ENCODE measurements around the gene TIMM13. TPM values are rescaled to one million over a fixed set of nuclear protein-coding genes. Genes with fewer than 3 reads are reported as not detected.

The TIMM13 gene
- total RNA-seq, 2 donors from 2014 or later: 100 to 252 TPM

DNA sequence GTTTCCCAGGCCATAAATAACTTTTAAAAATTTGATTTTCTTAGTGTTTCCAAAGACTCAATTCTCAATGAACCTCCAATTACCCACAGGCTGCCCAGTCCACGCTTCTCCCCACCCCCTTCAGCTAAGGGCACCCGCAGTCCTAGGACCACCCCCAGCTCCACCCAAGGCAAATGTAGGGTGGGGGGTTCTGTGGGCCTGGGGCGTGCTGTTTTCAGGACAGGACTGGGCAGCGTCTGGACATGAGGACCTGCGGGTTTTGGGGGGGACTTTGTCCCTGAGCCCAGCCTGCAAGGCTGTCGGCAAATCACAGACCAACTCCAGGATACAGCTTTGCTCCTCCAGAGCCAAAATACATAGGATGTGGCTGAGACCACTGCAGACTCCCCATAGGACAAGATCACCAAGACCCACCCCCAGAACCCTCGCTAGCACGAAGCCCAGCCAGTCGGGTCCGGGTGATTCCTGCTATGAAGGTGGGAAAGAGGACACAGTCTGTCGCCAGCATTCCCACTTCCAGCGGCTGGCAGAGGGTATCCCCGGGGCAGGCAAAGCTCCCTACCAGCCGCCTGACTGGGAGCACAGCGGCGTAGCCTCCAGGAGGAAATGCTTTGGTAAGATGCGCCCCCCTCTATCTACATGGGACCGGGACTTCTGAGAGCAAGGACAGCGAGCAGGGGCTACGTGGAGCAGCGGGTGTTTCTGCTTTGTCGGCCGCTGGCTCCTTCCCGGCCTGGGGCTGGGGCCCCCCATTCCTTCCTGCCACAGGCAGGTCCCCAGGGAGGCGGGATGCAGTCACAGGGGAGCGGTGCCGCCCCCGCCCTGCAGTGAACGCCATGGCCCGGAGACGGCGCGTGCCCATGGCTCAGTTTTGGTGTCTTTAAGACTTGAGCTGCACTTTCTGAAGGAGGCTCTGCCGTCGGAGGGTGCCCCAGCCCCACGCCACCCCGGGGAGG lies 1.6 kb upstream of the TIMM13 start:
- no peak overlapping the region for H3K4me3 ChIP-seq

GRCh38 chr19:2428321-2428690 lies 920 bp upstream of the TIMM13 start:
- TF ChIP-seq, protein P1, sequence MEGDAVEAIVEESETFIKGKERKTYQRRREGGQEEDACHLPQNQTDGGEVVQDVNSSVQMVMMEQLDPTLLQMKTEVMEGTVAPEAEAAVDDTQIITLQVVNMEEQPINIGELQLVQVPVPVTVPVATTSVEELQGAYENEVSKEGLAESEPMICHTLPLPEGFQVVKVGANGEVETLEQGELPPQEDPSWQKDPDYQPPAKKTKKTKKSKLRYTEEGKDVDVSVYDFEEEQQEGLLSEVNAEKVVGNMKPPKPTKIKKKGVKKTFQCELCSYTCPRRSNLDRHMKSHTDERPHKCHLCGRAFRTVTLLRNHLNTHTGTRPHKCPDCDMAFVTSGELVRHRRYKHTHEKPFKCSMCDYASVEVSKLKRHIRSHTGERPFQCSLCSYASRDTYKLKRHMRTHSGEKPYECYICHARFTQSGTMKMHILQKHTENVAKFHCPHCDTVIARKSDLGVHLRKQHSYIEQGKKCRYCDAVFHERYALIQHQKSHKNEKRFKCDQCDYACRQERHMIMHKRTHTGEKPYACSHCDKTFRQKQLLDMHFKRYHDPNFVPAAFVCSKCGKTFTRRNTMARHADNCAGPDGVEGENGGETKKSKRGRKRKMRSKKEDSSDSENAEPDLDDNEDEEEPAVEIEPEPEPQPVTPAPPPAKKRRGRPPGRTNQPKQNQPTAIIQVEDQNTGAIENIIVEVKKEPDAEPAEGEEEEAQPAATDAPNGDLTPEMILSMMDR (IDR thresholded peaks at IDR 0.05): no peak
- no peaks in the 10 kb centered on the region for H3K36me3 ChIP-seq

More for the DNA sequence above, 1.6 kb upstream of the TIMM13 start:
- Histone ChIP-seq H3K27ac (peak overlapping the region; percentile 94), H3K27me3 (no peaks in the 10 kb centered on the region), H3K9me3 (no peaks in the 10 kb centered on the region), H3K36me3 (no peaks in the 10 kb centered on the region), H3K4me1 (peaks cover 17% of the 10 kb centered on the region), H3K9ac (ENCODE audit: low read depth in 2 of 2, low read length in 2 of 2) (peak overlapping the region in 1 of 2 donors; percentile 93)
- no peak for DNase-seq
- intact Hi-C loops (cut with DNase I): no loop called here
- TF ChIP-seq, protein P1 (IDR thresholded peaks at IDR 0.05): no peak

DNA sequence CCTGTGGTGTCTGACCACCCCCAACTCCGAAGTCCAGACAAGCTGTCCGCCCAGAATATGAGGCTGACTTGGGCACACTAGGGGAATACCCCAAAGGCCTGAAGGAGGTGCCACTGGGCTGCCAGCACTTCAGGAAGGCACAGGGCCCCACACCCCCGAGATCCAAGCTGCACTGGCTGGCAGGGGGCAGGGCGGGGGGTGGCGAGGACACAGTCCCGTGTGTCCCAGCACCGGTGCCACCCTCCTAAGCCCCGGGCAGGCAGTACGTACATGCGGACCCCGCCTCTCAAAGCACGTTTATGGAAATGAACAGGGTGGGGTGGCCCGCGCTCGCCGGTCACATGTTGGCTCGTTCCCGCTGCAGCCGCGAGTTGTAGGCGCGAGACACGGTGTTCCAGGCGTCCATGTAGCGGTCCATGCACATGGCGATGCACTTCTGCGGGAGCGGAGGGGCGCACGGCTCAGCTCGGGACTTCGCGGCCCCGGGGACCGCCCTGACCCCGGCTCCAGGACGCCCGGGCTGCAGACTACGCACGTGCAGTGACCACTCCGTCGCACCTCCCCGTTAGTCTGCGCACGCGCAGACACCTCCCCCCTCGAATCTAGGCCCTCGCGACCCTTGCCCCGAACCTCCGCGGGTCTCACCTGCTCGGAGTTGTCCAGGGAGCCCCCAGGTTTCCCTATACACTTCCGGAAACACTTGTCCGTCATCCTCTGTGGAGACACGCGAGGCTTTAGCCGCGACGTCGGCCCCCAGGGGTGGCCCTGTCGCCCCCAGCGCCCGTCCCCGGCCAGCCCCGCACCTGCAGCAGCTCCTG lies 566 bp downstream of the TIMM13 start:
- Histone ChIP-seq H3K9me3 (no peaks in the 10 kb centered on the region), H3K9ac (ENCODE audit: low read depth in 2 of 2, low read length in 2 of 2) (peak overlapping the region; percentile 79 to 93), H3K4me3 (peak overlapping the region; percentile 95), H3K4me1 (peaks cover 17% of the 10 kb centered on the region), H3K27me3 (no peaks in the 10 kb centered on the region), H3K27ac (peak overlapping the region; percentile 94), H3K36me3 (no peaks in the 10 kb centered on the region)
- TF ChIP-seq, protein P1 (IDR thresholded peaks at IDR 0.05): no peak
- intact Hi-C loops (cut with DNase I): no loop called here
- peak; percentile 58 for DNase-seq

More at GRCh38 chr19:2428321-2428690, 920 bp upstream of the TIMM13 start:
- H3K4me3 ChIP-seq: peak overlapping the region; percentile 95
- H3K27me3 ChIP-seq: no peaks in the 10 kb centered on the region
- H3K27ac ChIP-seq: peak overlapping the region; percentile 94
- H3K4me1 ChIP-seq: peaks cover 17% of the 10 kb centered on the region
- DNase-seq: peak; percentile 41
- intact Hi-C loops (cut with DNase I): no loop called here
- no peaks in the 10 kb centered on the region for H3K9me3 ChIP-seq
- peak overlapping the region; percentile 79 to 93 for H3K9ac ChIP-seq (ENCODE audit: low read depth in 2 of 2, low read length in 2 of 2)

- Histone ChIP-seq H3K4me1 (peaks cover 17% of the 10 kb centered on the region), H3K9me3 (no peaks in the 10 kb centered on the region), H3K4me3 (peak overlapping the region; percentile 95), H3K27ac (no peak overlapping the region), H3K36me3 (no peaks in the 10 kb centered on the region), H3K27me3 (no peaks in the 10 kb centered on the region), H3K9ac (ENCODE audit: low read depth in 2 of 2, low read length in 2 of 2) (peak overlapping the region; percentile 79 to 93)
- intact Hi-C loops (cut with DNase I): no loop called here
- no peak for DNase-seq
- TF ChIP-seq, protein P1 (IDR thresholded peaks at IDR 0.05): no peak
Measured at GRCh38 chr19:2425622-2426581, 1.5 kb downstream of the TIMM13 start.
